ENCODE measurements around the gene SLC25A19.

GRCh38 chr17:75295201-75296158 is 6.2 kb upstream of the SLC25A19 start:
- TF ChIP-seq CTCF (IDR thresholded peaks at IDR 0.05) (no peak), POLR2AphosphoS5 (IDR thresholded peaks at IDR 0.05; ENCODE audit: low read depth, low read length) (no peak), SIN3A (IDR thresholded peaks at IDR 0.05; ENCODE audit: borderline replicate concordance, insufficient read depth, low read depth, low read length) (no peak), TCF7L2 (IDR thresholded peaks at IDR 0.05; ENCODE audit: low read depth, low read length) (no peak), REST (IDR thresholded peaks at IDR 0.05; ENCODE audit: insufficient read depth in 1 of 2, low read depth in 2 of 2, low read length in 1 of 2) (no peak)
